D721Med (cell line): ENCODE measurements around the gene CACNG3.
"Not testable (repeated sequence)": the region's sequence is repeated elsewhere in the genome, so short reads cannot be mapped to it uniquely, and the experiment has no call there.

Source experiments
- DNase-seq: peaks from one replicate; pipeline ENCODE4 v3.0.0; 2011; ENCODE audit warnings: low spot score; ENCODE audit not compliant: insufficient read length
- FAIRE-seq: peaks from 2 replicates; lab custom pipeline; 2011; peaks lifted over from hg19 to GRCh38; lab: Jason Lieb, UNC
- CTCF ChIP-seq: IDR thresholded peaks from 2 replicates; pipeline ENCODE4 v1.5.1; 2012; ENCODE audit warnings: mild to moderate bottlenecking, control low read depth; ENCODE audit not compliant: insufficient read depth; ENCODE audit errors: missing control alignments

Gene CACNG3

DNA sequence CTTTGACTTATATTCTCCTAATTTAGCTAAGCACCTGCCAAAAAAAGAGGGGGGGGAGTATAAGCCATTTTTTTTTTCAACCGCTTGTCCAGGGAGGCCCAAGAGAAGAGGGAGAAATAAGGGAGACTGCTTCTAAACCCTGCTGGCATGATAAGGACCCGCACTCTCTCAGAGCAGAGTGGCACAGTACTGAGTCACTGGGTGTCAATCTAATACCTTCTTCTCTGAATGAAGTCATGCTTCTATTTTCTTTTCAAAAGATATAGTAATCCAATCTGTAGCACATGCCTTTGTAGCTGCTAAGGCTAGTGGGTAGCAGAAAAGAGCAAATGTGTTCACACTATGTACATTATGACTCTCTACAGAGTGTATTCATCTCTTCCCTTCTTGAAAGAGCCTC is 34.9 kb upstream of the CACNG3 start:
- DNase-seq (no peak), FAIRE-seq (no peak)
- TF ChIP-seq CTCF = no peak

DNA sequence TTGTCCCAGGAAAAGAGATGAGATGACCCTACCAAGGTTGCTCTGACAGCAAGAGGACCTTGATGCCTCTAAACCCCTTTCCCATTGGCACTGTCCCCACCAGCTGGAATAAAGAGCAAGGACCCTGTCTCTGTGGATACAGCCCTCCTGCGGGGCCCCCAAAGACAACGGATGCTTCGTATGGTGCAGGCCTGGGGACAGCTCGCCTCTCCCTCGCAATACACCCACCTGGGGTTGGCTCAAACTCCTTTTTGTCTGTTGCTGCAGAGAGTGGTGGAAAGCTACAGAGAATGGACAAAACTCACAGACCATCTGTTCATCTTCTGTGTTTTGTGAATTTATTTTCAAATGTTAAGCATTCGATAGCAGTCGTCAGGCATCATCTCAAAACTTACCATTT is 27.6 kb upstream of the CACNG3 start:
- TF ChIP-seq CTCF = no peak
- no peak for FAIRE-seq
- no peak for DNase-seq

DNA sequence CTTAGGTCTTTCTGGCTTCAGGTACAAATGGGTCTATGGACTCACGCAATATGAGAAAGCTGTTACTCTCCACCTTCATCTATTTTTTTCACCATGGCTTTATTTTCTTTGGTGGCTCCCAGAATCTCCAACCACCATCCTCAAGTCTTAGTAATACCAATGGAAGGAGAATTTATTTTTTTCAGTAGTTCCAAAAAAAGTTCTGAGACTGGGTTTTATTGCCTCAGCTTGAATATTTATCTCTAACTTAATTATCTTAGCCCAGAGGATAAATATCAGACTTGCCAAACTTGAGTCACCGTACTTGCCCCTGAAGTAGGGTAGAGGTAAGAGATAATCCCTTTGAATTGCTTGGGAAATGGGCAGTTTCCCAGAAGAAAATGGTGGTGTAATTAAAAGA is 23.2 kb upstream of the CACNG3 start:
- FAIRE-seq (no peak), DNase-seq (no peak)
- TF ChIP-seq CTCF = no peak

GRCh38 chr16:24234737-24235136 is 21.4 kb upstream of the CACNG3 start:
- DNase-seq (no peak), FAIRE-seq (no peak)
- no peak for TF ChIP-seq CTCF

DNA sequence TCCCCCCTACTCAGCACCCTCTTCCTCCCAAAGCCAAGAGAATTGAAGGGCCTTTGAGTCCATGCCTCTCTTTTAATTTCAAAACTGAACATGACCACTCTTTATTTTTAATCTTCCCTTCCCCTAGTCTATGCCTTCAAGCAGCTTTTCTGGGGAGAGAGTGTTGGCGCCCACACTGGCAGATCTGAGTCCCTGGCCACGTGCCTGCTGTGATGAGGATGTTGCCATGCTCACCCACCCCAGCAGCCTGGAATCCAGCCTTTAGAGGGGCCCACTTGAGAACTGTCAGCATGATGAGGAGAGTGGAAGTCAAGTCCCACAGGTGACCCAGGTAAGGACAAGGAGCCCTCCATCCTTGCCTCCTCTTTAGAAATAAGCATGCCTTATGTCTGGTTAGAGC is 20.3 kb upstream of the CACNG3 start:
- no peak for TF ChIP-seq CTCF
- no peak for FAIRE-seq

GRCh38 chr16:24238846-24239245 is 17.3 kb upstream of the CACNG3 start:
- DNase-seq = not testable (repeated sequence)

More for the DNA sequence above, 20.3 kb upstream of the CACNG3 start:
- no peak for DNase-seq

DNA sequence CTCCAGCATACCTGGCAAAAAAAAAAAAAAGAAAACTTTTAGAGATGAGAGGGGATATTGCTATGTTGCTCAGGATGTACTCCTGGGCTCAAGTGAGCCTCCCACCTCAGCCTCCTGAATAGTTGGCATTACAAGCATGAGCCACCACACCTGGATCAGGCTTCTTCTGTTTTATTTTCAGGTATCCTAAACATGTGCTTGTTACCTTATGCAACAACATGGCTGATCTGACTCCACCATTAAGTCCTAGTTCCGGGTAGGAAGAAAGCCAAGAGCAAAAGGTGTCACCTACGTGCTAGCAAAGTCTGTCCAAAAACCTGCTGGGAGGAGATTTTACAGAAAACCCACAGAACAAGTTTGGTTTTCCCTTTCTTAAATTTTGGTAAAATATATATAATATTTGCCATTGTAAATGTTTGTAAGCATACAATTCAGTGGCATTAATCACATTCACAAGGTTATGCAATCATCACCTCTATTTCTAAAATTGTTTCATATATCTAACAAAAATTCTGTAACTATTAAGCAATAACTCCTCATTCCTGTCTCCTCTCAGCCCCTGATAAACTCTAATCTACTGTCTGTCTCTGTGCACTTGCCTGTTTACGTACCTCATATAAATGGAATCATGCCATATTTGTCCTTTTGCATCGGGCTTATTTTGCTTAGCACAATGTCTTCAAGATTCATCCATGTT is 9.1 kb upstream of the CACNG3 start:
- no peak for FAIRE-seq
- TF ChIP-seq CTCF = no peak
- no peak for DNase-seq

More at GRCh38 chr16:24238846-24239245, 17.3 kb upstream of the CACNG3 start:
- not testable (repeated sequence) for FAIRE-seq
